AG04449 (cell line): Measurements from ENCODE around the gene PRICKLE1.

Source experiments
- CTCF ChIA-PET: fragments of 350-600 bp; formaldehyde crosslinking; extraction: SDS; loops from one replicate; lab custom pipeline; 2021; ENCODE audit warnings: antibody characterized with exemption; lab: Yijun Ruan, JAX
- POLR2A ChIA-PET: fragments of 400-600, 350-600 bp; formaldehyde crosslinking; extraction: SDS; loops from one replicate; lab custom pipeline; 2020; ENCODE audit warnings: antibody characterized with exemption, inconsistent platforms; lab: Yijun Ruan, JAX
- DNase-seq: peaks from one replicate; pipeline ENCODE4 v3.0.0-alpha.2; 2010; ENCODE audit warnings: low read depth, low spot score
- H3K4me3 ChIP-seq: 2 replicates; pipeline ENCODE4 v1.5.1; 2011; ENCODE audit warnings: low read depth, mild to moderate bottlenecking, control low read depth, low read length
- TF ChIP-seq, protein P1 (sequence below): IDR thresholded peaks from one replicate; pipeline ENCODE4 v1.5.1; 2011; ENCODE audit warnings: mild to moderate bottlenecking, moderate library complexity, low read length, control low read depth, inconsistent platforms; ENCODE audit not compliant: insufficient read depth; ENCODE audit errors: missing control alignments

PRICKLE1 gene

GRCh38 chr12:42586268-42586667 is 3.3 kb downstream of the PRICKLE1 start:
- DNase-seq, result no peak
- H3K4me3 ChIP-seq, result no peak overlapping the region
- TF ChIP-seq, protein P1, sequence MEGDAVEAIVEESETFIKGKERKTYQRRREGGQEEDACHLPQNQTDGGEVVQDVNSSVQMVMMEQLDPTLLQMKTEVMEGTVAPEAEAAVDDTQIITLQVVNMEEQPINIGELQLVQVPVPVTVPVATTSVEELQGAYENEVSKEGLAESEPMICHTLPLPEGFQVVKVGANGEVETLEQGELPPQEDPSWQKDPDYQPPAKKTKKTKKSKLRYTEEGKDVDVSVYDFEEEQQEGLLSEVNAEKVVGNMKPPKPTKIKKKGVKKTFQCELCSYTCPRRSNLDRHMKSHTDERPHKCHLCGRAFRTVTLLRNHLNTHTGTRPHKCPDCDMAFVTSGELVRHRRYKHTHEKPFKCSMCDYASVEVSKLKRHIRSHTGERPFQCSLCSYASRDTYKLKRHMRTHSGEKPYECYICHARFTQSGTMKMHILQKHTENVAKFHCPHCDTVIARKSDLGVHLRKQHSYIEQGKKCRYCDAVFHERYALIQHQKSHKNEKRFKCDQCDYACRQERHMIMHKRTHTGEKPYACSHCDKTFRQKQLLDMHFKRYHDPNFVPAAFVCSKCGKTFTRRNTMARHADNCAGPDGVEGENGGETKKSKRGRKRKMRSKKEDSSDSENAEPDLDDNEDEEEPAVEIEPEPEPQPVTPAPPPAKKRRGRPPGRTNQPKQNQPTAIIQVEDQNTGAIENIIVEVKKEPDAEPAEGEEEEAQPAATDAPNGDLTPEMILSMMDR, result no peak
- POLR2A ChIA-PET, result interaction anchor here (0.7 kb wide), 1 partner anchor 225 kb away, joined by 3 read pairs; no protein-coding TSS in a partner anchor
- CTCF ChIA-PET, result interaction anchor here (0.6 to 1.4 kb wide), 7 partner anchors 11 to 702 kb away, joined by 3 to 11 read pairs (median 4); no protein-coding TSS in a partner anchor

- ChIA-PET POLR2A (no interaction called here), CTCF (interaction anchor here (0.6 to 1.4 kb wide), 4 partner anchors 11 to 103 kb away, joined by 3 to 11 read pairs (median 6); no protein-coding TSS in a partner anchor)
- no peak overlapping the region for H3K4me3 ChIP-seq
- no peak for DNase-seq
- TF ChIP-seq, protein P1, result no peak
Measured at GRCh38 chr12:42585841-42586216, 3.7 kb downstream of the PRICKLE1 start.

DNA sequence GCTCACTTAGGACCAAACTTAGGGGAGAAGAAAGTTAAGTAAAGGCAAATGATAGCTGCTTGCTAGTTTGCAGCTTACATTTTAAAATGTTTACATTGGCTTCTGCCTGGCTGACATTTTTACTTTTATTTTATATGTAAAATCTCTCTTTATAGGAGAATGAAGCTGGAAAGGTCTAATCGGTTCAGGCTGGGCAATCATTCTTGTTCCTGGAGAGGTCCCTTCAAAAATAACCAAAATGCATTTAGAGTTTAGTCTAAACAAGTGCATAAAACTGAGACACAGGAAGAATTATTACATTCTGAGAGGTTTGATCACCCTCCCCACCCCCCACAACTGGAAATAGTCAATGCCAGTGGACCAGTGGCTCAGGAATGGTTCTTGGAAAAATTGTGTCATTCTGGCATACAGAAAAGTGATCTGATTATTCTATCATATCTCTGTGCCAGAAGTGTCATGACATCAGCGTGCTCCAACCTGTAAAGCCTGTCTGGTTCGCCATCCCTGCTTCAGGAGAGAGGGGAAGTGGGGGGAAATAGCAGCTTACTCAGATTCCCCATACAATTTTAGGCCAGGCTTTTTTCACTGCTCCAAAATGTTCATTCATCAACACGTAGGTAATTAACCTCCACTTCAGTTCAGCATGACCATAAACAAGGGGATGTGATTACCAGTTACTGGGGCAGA is 4.2 kb downstream of the PRICKLE1 start:
- no peak for DNase-seq
- CTCF ChIA-PET, result interaction anchor here (0.6 to 2.7 kb wide), 5 partner anchors 13 to 712 kb away, joined by 3 to 11 read pairs (median 7); no protein-coding TSS in a partner anchor
- TF ChIP-seq, protein P1, result no peak
- H3K4me3 ChIP-seq, result no peak overlapping the region
- POLR2A ChIA-PET, result interaction anchor here (0.7 kb wide), 1 partner anchor 112 kb away, joined by 3 read pairs; no protein-coding TSS in a partner anchor

DNA sequence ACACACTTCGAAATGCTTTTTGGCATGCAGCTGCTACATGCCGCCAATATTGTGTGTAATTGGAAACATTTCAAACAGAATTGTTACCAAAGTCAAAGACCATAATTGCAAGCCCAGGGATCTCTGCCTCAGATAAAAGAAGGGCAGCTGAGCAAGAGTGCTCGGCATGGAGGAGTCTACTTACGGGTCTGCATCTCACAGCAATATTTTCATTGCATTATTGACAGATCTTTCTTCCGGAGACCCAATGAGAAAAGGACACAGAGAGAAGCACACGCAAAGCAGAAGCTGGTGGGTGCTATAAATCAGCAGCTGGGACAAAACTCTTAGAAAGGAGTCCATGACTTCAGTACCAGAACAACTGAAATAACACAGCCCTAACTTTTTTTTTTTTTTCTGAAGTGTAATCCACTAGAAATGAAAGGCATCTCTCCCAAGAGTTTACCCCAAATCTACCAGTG is 4.9 kb downstream of the PRICKLE1 start:
- TF ChIP-seq, protein P1, result no peak
- ChIA-PET CTCF (interaction anchor here (0.9 to 2.7 kb wide), 4 partner anchors 13 to 713 kb away, joined by 3 to 9 read pairs (median 5); no protein-coding TSS in a partner anchor), POLR2A (interaction anchor here (0.7 kb wide), 1 partner anchor 112 kb away, joined by 3 read pairs; no protein-coding TSS in a partner anchor)
- DNase-seq, result no peak
- H3K4me3 ChIP-seq, result no peak overlapping the region

- POLR2A ChIA-PET, result no interaction called here
- DNase-seq, result no peak
- TF ChIP-seq, protein P1, result no peak
- CTCF ChIA-PET, result interaction anchor here (1.0 to 2.9 kb wide), 4 partner anchors 99 to 752 kb away, joined by 3 to 10 read pairs (median 6); no protein-coding TSS in a partner anchor
- H3K4me3 ChIP-seq, result no peak overlapping the region
Measured at GRCh38 chr12:42583016-42583415, 6.5 kb downstream of the PRICKLE1 start.

DNA sequence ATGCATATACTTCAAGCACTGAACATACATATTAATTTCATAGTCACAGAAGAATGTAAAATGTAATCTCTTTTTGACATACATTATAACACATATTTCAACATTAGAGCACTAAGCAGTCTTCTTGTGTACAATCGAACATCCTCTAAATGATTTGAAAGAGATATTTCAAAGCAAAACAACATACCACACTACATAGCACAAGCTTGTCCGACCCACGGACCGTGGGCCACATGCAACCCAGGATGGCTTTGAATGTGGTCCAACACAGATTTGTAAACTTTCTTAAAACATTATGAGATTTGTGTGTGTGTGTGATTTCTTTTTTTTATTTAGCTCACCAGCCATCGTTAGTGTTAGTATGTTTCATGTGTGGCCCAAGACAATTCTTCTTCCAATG is 7.0 kb downstream of the PRICKLE1 start:
- H3K4me3 ChIP-seq, result no peak overlapping the region
- CTCF ChIA-PET, result interaction anchor here (1.1 to 2.9 kb wide), 3 partner anchors 99 to 753 kb away, joined by 4 to 10 read pairs (median 6); no protein-coding TSS in a partner anchor
- POLR2A ChIA-PET, result no interaction called here
- no peak for DNase-seq
- TF ChIP-seq, protein P1, result no peak
